ENCODE data around the gene ARAP1.

Gene ARAP1

GRCh38 chr11:72722050-72722748 lies 30.0 kb downstream of the ARAP1 start:
- DNase-seq = peak; percentile 55 to 97 (median 76)

GRCh38 chr11:72721689-72722049 lies 30.5 kb downstream of the ARAP1 start:
- peak in 3 of 5 experiments; percentile 23 to 68 (median 62) for DNase-seq

- DNase-seq = no peak
These were observed 30.9 kb downstream of the ARAP1 start for GRCh38 chr11:72721276-72721675.

DNA sequence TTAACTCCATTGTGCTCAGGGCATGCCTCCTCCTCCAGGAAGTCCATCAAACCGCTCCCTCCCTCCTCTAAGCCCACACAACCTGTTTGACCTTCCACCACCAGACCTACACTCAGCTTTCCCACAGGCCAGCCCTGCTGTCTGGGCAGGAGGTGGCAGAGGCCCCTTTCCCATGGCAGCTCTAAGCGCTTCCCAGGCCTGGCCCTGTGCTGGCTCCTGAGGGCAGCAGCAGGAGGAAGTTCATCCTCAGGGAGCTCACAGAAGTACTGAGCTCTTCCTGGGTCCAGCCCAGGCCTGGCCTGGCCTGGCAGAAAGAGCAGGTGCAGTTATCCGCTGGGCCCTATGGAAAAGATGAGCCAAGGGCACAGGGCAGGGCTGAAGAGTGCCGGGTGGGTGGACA lies 31.4 kb downstream of the ARAP1 start:
- no peak for DNase-seq

GRCh38 chr11:72720047-72720446 lies 32.2 kb downstream of the ARAP1 start:
- DNase-seq = no peak

DNA sequence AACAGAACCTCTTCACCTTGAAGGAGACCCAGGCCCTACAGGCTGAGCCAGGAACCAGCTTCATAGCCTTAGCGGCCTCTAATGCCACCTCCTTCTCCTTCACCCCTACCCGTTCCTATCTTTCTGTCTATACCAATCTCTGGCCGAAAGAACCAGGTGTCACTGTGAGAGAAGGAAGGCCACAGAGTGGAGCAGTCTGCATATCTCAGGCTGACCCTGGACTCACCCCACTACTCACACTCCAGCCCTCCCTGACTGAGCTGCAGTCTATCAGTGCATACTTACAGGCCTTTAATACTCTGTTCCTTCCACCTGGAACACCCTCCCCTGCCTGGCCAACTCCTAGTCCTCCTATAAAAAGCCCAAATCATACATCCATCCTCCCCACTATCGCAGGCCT lies 32.7 kb downstream of the ARAP1 start:
- DNase-seq = no peak

GRCh38 chr11:72719144-72719543 lies 33.1 kb downstream of the ARAP1 start:
- peak in 1 of 5 experiments; percentile 26 for DNase-seq

GRCh38 chr11:72718101-72718501 lies 34.1 kb downstream of the ARAP1 start:
- no peak for DNase-seq

DNA sequence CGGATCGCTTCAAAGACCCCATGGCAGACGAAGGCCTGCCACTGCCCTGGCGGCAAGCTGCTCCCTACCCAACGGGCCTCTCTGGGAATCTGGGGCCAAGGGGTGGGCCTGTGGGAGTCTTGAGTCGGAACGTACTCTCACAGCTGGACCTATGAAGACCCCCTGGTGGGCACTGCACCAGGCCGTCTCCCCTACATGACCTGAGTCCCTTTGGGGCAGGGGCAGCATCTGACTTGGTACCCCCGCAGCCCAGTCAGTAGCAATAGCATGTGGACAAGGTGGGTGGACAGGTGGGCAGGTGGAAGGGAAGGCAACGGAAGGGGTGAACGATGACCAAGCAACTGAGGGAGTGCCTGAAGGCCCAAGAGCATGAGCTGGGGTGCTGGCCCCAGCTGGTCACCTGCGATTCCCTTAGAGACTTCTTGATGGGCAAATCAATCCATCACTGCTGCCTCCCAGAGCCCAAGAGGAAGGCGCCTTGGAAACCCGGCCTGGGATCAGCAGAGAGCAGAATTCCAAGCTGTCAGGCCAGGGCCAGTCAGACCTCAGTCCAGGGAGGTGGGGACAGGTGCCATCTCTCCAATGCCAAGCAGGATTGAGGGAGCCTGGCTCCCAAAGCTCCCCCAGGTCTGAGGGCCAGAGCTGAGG lies 35.3 kb downstream of the ARAP1 start:
- DNase-seq = no peak

DNA sequence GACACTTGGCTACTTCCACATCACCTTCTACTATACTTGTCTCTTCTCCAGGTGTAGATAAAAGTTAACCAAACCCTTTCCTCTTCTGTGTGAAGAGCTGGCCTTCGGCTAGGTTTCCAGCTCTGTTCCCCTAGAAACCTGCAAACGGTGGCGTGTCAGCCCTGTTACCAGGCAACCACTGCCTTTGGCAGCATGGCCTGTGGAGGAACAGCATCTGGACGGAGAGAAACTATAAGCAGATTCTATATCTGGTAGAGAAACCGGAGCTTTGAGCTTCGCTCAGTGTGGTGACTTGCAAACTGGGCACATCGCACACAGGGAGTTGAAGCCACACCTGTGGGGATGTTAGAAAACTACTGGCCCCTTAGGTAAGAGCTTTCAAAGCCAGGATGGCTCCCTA lies 35.9 kb downstream of the ARAP1 start:
- no peak for DNase-seq

DNA sequence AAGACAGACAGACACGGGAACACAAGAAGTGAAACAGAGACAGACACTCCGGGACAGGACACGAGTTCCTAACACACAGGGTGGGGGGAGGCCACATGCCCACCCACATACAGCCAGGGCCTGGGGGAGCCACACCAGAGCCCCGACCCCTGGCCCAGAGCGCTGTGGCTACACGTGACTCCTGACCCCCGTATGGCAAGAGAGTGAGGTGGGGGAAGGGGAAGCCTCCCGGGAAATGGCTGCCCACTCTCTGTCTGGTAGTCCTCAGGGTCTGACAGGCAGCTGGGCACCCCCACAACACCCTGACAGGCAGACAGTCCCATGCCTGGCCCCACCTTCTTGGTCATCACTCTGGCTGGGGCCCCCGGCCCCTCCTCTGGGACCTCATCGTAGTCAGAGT lies 39.4 kb downstream of the ARAP1 start:
- DNase-seq = no peak

- no peak for DNase-seq
These were observed 39.9 kb downstream of the ARAP1 start for GRCh38 chr11:72712168-72712751.

DNA sequence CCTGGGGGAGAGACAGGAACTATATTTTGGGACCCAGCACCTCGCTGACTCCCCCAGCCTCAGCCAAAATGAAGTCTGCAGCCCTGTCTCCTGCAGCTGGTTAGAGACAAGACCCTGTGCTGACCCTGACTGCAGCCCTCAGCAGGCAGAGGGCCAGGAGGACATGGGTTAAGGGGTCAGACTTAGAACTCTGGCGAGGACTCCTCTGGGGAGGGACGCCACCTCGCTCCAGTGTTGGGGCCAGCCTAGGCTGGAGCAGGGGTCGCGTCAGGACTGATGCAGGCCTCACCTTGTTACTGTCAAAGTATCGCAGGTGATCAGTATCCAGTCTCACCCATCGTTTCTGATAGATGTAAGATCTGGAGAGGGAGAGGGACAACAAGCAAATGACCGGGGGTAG lies 41.1 kb downstream of the ARAP1 start:
- no peak for DNase-seq

- DNase-seq = no peak
These were observed 41.9 kb downstream of the ARAP1 start for GRCh38 chr11:72710278-72710677.

DNA sequence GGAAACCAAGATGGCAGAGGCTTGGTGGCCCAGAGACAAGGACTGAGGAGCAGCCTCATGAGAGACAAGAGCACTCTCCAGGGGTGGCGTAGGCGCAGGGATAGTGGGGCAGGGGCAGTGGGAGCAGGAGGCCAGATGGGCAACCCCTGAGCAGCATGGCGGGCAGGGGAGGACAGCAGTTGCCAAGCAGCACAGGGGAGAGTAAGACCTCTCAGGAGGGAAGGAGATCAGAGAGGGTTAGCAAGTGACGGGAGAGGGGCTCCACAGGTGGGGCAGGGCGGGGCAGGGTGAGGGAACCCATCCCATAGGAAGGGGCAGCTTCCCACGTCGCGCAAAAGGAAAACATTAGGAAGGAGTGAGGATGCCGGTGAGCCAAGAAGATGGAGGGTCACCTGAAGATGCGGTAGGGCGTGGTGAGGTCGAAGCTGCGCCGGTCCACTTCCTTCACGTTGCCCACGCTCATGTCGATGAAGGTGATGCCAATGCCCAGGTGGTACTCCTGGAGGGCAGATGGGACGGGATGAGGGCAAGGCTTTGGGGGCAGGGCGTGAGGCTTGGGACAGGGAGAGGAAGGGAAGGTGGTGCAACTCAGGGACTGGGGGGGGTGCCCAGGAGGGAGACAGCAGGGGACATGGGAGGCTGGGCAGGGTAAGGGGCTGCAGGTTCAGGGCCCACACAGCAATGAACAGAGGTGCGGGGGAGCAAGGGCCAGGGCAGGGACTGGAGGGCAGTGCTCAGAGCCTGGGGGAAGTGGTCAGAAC lies 42.5 kb downstream of the ARAP1 start:
- no peak for DNase-seq

DNA sequence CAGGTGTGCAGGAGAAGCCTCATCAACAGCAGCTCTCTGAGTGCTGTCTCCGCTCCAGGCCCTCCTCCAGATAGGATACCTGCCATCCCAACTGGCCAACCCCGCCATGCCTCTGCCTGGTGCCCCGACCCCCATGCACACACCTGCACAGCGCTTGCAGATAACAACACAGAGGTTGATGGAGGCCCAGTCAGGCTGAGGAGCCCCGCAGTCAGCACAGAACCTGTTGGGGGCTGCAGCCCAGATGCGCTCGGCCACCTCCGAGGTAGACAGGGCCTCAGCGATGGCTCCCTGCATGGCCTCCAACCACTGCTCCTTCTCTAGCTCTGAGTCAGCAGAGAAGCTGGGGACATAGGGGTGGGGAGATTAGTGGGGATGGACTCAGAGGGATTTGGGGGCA lies 45.2 kb downstream of the ARAP1 start:
- DNase-seq = no peak

DNA sequence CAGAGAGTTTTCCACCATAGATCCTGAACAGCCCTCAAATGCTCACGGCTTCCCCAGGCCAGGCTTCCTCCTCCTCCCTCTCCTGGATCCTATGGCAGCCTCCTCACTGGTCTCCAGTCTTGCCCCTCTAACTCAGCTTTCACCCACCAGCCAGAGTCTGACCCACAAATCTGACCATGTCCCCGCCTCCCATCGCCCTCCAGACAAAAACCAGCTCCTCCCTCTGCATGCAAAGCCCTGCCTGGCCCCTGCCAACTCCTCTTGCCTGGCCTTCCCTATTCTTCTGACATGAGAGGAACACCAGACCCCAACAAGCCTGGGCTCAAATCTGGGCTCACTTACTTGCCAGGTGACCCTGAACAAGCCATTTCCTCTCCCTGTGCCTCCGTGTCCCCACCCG lies 45.6 kb downstream of the ARAP1 start:
- DNase-seq = no peak

DNA sequence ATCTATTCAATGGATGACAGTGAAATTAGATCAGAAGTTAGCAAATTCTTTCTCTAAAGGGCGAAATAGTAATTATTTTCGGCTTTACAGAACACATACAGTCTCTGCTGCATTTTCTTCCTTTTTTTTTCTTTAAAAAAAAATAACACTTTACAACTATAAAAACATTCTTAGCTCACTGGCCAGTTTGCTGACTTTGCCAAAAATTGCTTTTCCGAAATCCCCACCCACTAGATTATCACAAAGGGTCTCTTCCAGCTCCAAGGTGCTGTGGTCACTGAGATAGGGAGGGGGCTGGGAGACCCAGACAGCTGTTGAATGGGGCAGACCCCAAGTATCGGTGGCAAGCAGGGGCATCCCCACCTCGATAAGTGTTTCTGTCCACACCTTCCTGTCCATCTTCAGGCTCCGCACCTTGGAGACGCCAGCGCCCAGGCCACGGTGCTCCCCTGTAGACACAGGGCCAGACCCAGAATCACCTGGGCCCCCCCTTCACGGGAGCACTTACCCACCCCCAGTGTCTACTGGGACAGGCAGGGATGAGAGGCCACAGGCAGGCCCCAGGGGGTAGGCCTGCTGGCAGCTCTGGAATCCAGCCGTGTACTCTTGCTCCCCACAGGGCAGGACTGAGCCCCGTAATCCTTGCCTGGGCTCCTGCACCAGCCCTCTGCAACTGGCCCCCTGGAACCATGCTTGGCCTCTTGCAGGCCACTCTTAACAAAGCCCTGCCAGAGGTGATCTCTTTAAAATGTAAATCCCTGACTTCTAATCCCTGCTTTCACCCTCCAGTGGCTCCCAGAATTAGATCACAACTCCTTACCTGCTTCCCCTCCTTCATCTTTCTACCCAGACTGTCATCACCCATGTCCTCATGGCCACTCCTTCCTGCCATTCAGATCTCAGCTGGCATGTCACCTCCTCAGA lies 46.5 kb downstream of the ARAP1 start:
- no peak for DNase-seq

DNA sequence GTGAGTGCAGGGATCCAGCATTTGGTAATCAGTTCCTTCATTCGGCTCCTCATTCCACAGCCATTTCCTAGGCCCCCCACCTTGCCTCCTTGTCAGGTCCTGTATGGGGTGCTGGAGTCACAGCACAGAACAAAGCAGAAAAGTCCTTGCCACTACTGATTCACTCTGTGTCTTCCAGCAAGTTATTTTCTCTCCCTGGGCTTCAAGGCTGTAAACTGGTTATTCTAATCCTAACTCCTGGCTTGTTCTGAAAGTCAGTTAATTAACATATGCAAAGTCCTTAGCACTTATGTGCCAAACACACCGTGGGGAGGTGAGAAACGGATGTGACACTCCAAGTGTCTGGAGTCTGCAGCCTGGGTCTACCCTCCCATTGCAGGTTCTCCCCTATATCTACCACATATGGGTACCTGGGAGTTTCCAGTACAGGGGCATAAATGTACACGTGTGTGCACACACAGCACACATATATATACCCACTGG lies 47.4 kb downstream of the ARAP1 start:
- no peak for DNase-seq

- no peak for DNase-seq
These were observed 48.0 kb downstream of the ARAP1 start for GRCh38 chr11:72704028-72704782.

GRCh38 chr11:72703267-72704008 lies 48.8 kb downstream of the ARAP1 start:
- no peak for DNase-seq
